ENCODE measurements around the gene CERS1.

CERS1 gene

DNA sequence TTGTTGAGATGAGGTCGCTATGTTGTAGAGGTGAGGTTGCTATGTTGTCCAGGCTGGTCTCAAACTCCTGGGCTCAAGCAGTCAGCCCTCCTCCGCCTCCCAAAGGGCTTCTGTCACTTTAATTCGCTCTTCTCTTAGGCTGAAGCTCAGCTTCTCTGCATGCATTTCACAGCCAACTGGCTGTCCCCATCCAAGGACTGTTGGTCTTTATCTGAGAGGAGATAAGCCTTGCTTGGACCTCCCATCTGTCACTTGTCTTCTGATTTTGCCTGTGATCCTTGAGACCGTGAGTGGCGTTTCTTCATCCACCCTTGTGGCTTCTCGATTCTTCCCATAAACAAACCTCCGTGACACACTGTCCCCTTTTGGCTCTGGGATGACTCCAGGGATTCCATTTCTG is 24.4 kb downstream of the CERS1 start:
- no peak overlapping the region for H3K4me3 Mint-ChIP-seq
- no peaks in the 10 kb centered on the region for H3K9me3 Mint-ChIP-seq (ENCODE audit: low read depth)
- peaks cover 10% of the 10 kb centered on the region for H3K4me1 Mint-ChIP-seq (ENCODE audit: low read depth)
- H3K27me3 Mint-ChIP-seq: no peaks in the 10 kb centered on the region
- peaks cover 3% of the 10 kb centered on the region for H3K36me3 Mint-ChIP-seq
- no peak overlapping the region for H3K27ac Mint-ChIP-seq

DNA sequence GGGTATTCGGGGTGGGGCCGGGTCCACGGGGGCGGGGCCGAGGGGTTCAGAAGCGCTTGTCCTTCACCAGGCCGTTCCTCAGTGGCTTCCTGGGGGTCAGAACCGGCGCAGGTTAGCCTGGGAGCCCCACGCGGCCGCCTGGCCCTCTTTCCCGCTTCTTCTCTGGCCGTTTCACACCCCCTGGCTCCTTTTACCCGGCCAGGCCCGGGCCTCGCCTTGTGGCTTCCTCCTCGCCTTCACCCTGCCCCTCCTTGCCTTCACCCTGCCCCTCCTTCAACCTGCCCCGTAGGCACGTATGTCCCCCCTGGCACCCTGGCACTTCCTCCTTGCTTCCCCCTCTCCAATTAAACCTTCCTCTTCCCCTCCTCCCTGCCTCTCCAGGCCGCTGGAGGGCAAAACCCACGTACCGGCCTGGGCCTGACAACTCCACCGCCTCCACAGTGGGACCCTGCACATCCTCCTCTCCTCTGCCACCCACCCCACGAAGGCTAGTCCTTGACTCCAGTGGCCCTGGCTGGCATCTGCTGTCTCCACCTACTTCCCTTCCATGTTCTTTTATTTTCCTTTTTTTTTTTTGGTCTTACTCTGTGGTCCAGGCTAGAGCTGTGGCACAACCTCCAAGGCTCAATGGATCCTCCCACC is 25.3 kb downstream of the CERS1 start:
- H3K36me3 Mint-ChIP-seq: peaks cover 3% of the 10 kb centered on the region
- peak overlapping the region; percentile 61 for H3K4me3 Mint-ChIP-seq
- no peaks in the 10 kb centered on the region for H3K27me3 Mint-ChIP-seq
- no peaks in the 10 kb centered on the region for H3K9me3 Mint-ChIP-seq (ENCODE audit: low read depth)
- H3K4me1 Mint-ChIP-seq (ENCODE audit: low read depth): peaks cover 11% of the 10 kb centered on the region
- H3K27ac Mint-ChIP-seq: no peak overlapping the region

DNA sequence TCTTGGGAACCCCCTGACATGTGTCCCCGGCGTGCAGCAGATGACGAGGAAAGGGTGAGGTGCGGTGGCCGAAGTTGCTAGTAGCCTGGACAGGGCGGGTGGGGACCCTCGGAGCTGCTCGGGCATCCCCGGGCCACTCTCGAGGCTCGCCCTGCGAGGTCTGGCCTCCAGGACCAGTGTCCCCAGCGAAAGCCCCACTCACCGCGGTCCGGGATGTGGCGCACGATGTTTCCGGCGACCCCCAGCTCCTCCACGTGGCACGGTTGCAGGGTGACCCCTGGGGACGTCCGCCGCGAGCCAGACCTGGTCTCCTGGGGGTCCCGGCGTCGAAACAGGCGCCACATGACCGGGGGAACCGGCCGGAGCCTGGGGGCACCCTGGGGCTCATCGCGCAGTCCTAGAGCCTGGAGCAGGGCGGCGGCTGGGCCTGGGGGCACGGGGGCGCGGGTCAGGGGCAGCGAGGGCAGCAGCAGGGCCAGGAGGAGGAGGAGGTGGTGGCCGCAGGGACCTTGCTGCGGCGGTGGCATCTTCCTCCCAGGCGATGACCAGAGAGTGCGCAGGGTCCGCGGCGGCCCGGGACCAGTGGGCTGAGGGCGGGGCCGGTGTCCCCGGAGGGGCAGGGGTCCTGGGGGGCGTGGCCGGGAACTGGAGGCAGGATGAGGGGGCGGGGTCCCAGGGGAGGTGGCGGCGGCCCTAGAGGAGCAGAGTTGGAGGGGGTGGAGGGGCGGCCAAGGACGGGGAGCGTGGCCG is 26.0 kb downstream of the CERS1 start:
- H3K36me3 Mint-ChIP-seq: peaks cover 3% of the 10 kb centered on the region
- no peak overlapping the region for H3K4me3 Mint-ChIP-seq
- H3K27ac Mint-ChIP-seq: no peak overlapping the region
- no peaks in the 10 kb centered on the region for H3K9me3 Mint-ChIP-seq (ENCODE audit: low read depth)
- H3K27me3 Mint-ChIP-seq: no peaks in the 10 kb centered on the region
- peaks cover 11% of the 10 kb centered on the region for H3K4me1 Mint-ChIP-seq (ENCODE audit: low read depth)

DNA sequence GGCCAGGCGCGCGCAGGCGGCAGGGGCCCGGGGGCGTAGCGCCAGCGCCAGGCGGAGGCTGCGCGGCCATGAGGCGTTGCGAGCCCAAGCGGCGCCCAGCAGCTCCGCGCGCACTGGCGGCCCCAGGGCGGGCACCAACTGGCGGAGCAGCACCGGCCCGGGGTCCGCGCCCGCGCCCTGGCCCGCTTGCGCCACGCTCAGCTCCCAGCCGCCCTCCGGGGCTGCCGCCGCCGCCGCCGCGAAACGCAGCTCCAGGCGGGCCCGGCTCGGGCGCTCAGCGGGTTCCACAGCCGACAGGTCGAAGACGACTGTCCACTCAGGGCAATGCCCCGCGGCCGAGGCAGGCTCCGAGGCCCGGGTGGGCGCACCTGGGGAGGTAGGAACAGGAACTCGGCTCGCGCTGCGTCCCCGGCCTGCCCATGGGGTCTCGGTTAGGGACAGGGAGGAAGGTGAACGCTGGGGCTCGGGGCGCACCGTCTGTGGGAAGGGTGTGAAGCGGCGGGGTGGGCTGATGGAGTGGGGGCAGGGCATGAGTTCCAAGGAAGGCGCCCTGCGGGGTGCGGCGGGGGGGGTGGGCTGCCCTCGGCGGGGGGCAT is 26.8 kb downstream of the CERS1 start:
- Mint-ChIP-seq H3K4me3 (no peak overlapping the region), H3K36me3 (no peaks in the 10 kb centered on the region), H3K9me3 (ENCODE audit: low read depth) (no peaks in the 10 kb centered on the region), H3K27ac (no peak overlapping the region), H3K4me1 (ENCODE audit: low read depth) (peaks cover 11% of the 10 kb centered on the region), H3K27me3 (no peaks in the 10 kb centered on the region)

DNA sequence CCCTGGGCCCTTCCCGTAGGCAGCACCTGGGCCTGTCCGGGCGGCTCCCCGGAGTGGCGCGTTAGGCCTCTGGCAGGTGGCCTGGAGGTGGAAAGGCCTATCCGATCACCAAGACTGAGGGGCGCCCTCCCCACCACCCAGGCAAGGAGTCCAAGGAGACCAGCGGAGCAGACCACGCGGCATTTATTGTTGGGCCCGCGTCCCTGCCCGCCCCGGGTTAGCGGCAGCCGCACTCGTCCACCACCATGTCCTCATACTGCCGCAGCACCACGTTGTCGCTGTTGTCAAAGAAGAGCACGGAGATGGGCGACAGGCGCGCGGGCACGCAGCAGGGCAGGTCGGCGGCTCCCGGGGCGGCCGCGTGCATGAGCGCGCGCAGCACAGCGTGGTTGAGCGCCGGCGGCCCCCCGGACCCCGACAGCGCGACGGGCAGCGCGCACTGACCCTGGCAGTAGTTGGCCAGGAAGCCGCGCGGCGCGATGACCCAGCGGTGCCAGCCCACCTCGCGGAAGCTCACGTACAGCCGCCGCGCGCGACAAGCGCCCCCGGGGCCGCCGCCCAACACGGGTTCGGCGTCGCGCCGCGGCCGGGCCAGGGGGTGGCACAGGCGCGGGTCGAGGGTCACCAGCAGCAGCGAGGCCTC is 27.5 kb downstream of the CERS1 start:
- H3K27me3 Mint-ChIP-seq: no peaks in the 10 kb centered on the region
- H3K27ac Mint-ChIP-seq: no peak overlapping the region
- no peaks in the 10 kb centered on the region for H3K9me3 Mint-ChIP-seq (ENCODE audit: low read depth)
- H3K36me3 Mint-ChIP-seq: no peaks in the 10 kb centered on the region
- no peak overlapping the region for H3K4me3 Mint-ChIP-seq
- H3K4me1 Mint-ChIP-seq (ENCODE audit: low read depth): peaks cover 11% of the 10 kb centered on the region

DNA sequence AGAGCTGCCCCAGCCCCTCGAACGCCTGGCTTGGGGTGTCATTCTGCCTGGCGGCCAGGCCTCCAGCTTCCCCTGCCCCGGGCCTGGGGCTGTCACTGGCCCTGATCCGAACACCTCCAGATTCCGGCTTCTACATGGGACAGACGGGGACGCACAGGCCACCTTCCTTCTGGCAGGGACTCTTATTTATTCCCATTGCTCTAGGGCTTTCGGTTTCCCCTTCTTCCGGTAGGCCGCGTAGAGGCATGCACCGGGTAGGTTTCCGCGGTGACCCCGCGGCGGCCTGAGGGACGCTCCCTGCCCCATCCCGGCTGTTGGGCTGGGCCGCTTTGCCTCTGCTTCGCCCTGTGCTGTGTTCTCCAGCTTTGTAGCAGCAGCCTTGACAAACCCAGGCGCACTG is 28.2 kb downstream of the CERS1 start:
- no peaks in the 10 kb centered on the region for H3K36me3 Mint-ChIP-seq
- H3K27ac Mint-ChIP-seq: no peak overlapping the region
- no peaks in the 10 kb centered on the region for H3K27me3 Mint-ChIP-seq
- H3K9me3 Mint-ChIP-seq (ENCODE audit: low read depth): no peaks in the 10 kb centered on the region
- peaks cover 11% of the 10 kb centered on the region for H3K4me1 Mint-ChIP-seq (ENCODE audit: low read depth)
- H3K4me3 Mint-ChIP-seq: no peak overlapping the region

DNA sequence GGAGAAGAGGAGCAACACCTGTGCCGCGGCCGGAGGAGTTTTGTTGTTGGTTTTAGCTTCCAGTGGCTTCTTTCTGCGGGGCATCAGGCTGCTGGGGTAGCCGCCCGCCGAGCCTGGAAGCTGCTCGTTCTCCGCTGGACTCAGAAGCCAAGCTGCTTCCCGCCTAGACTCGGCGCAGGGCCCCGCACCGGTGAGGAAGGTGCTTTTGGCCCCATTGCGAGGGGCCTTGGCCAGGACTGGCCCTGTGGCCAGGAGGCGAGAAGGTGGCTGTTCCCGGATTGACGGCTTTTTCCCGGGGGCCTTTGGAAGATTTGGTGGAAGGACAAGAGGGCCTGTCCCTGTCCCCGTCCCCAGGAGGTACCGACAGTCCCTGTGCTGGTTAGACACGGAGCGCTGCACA is 28.8 kb downstream of the CERS1 start:
- peaks cover 2% of the 10 kb centered on the region for H3K36me3 Mint-ChIP-seq
- no peaks in the 10 kb centered on the region for H3K9me3 Mint-ChIP-seq (ENCODE audit: low read depth)
- no peak overlapping the region for H3K27ac Mint-ChIP-seq
- peaks cover 11% of the 10 kb centered on the region for H3K4me1 Mint-ChIP-seq (ENCODE audit: low read depth)
- no peak overlapping the region for H3K4me3 Mint-ChIP-seq
- no peaks in the 10 kb centered on the region for H3K27me3 Mint-ChIP-seq

DNA sequence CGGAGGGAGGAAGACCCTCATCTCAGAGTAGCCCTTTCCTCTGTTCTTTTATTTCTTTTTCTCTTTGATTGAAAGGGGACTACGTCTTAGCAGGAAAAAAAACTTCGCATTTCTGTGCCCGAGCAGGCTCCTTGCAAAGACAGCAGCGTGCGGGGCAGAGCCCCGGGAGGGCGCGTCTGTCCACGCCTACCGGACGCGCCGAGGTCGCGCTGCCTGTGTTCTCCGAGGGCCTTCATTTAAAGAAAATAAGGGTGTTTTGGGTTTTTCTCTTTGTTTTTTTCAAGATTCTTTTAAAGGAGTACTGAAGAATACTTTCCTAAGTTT is 29.2 kb downstream of the CERS1 start:
- H3K27ac Mint-ChIP-seq: no peak overlapping the region
- no peaks in the 10 kb centered on the region for H3K27me3 Mint-ChIP-seq
- H3K4me3 Mint-ChIP-seq: no peak overlapping the region
- H3K36me3 Mint-ChIP-seq: peaks cover 3% of the 10 kb centered on the region
- H3K9me3 Mint-ChIP-seq (ENCODE audit: low read depth): no peaks in the 10 kb centered on the region
- H3K4me1 Mint-ChIP-seq (ENCODE audit: low read depth): peaks cover 8% of the 10 kb centered on the region

DNA sequence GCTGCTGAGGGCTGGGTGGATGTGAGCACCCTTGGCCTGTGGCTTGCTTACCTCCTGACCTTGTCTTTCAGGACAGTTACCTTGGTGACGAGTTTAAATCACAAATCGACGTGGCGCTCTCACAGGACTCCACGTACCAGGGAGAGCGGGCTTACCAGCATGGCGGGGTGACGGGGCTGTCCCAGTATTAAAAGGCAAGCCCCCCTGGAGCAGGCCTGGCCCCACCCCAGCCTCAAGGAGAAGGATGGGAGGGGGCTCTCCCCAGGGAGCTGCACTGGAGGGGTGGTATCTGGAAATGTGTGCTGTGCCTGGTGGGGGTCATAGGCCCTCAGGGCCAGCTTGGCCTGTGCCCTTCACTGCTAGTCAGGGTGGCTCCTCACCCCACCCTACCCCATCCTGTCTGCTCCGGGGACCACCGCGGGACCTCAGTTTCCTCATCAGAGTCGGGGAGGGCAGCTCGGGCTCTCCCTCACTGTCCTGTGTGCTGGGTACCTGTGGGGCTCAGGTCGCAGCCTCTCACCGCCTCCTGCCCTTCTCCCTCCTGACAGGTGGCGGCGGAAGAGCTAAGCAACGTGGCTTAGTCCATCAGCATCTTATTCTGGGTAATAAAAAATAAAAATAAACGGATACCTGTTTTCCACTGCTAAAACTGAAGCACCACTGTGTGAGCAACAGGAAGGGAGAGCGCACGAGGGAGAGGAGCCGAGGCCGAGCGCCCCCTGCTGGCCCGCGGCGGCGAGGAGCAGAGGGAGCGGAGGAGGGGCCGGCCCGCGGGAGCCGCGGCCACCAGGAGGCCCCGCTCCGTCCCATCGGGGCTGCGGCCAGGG is 29.8 kb downstream of the CERS1 start:
- H3K4me1 Mint-ChIP-seq (ENCODE audit: low read depth): peaks cover 5% of the 10 kb centered on the region
- H3K4me3 Mint-ChIP-seq: no peak overlapping the region
- H3K36me3 Mint-ChIP-seq: peaks cover 3% of the 10 kb centered on the region
- H3K27ac Mint-ChIP-seq: no peak overlapping the region
- no peaks in the 10 kb centered on the region for H3K27me3 Mint-ChIP-seq
- H3K9me3 Mint-ChIP-seq (ENCODE audit: low read depth): no peaks in the 10 kb centered on the region

DNA sequence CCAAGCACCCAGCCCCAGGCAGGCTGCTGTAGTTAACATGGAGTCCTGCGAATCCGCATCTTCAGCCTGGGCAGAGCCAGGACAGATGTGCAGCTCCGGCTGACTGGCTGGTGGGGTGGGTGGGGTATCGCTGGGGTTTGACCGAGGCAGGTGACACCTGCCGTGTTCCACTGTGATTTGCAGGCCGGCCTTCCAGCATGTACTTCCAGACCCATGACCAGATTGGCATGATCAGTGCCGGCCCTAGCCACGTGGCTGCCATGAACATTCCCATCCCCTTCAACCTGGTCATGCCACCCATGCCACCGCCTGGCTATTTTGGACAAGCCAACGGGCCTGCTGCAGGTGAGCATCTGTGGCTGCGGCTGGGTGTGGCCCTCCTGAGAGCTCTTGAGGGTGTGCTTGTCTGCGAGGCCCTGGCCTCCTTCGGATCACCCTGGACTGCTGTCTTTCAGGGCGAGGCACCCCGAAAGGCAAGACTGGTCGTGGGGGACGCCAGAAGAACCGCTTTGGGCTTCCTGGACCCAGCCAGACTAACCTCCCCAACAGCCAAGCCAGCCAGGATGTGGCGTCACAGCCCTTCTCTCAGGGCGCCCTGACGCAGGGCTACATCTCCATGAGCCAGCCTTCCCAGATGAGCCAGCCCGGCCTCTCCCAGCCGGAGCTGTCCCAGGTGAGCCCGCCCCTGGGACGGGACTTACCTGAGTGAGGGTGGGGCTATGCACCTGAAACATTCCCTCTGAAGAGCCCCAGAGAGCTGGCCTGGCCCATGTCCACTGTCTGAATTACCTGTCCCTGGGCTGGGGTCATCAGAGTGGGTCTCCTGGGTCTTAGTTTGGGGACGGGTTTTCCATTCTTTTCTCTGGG is 30.6 kb downstream of the CERS1 start:
- Mint-ChIP-seq H3K27me3 (no peaks in the 10 kb centered on the region), H3K4me3 (no peak overlapping the region), H3K36me3 (peaks cover 3% of the 10 kb centered on the region), H3K9me3 (ENCODE audit: low read depth) (no peaks in the 10 kb centered on the region), H3K4me1 (ENCODE audit: low read depth) (peaks cover 1% of the 10 kb centered on the region), H3K27ac (no peak overlapping the region)

DNA sequence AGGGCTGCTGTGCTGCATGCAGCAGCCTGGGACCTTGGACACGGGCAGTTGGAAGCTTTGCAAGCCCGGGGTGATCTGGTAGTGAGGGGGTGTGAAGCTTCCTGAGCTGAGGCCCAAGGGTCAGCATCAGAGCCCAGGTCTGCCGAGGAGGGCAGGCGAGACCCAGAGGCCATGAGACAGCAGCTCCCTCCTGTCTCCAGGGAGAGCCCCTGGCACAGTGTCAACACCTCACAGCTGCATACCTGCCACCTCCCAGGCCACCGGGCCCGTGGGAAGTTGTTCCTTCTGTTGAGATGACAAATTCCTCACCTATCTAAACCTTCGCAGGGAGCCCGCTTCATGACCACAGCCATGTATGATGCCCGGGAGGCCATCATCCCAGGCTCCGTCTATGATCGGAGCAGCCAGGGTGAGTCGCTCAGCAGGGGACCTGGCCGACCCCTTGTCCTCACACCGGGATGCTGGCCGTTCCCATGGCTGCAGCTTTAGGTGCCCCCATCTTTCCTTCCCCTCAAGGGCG is 32.1 kb downstream of the CERS1 start:
- no peaks in the 10 kb centered on the region for H3K27me3 Mint-ChIP-seq
- H3K36me3 Mint-ChIP-seq: peaks cover 3% of the 10 kb centered on the region
- H3K9me3 Mint-ChIP-seq (ENCODE audit: low read depth): no peaks in the 10 kb centered on the region
- H3K4me3 Mint-ChIP-seq: no peak overlapping the region
- H3K27ac Mint-ChIP-seq: no peak overlapping the region
- H3K4me1 Mint-ChIP-seq (ENCODE audit: low read depth): peaks cover 1% of the 10 kb centered on the region

DNA sequence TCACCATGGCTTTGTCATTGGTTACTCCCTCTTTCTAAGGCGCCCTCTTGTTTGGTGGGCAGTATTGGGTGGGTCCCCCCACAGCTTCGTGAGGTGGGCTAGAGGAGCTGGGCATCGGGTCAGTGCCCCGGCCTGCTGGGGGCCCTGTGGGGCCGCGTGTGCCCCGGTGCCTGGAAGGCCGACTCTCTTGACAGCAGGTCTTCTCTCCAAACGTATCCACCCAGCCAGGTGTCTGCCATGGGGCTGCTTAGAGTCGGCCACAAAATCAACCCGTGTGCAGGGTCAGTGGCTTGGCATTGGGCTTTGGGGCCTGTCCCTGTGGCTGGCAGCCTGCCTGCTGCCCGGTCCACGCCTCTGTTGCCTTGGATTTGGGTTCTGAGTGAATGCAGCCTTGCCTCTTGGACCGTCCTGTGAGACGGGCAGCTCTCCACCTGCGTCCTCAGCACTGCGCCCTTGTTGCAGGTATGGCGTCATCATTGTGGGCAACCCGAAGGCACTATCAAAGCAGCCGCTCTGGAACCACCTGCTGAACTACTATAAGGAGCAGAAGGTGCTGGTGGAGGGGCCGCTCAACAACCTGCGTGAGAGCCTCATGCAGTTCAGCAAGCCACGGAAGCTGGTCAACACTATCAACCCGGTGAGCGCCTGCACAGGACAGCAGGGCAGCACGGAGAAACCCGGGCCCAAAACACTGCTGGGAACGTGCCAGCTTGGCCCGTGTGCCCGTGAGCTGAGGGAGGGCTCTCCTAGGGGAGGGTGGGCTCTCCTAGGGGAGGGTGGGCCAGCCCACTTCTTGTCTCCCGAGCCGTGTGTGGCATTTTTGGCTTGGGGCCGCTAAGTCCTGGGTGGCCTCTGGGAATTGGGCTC is 32.7 kb downstream of the CERS1 start:
- Mint-ChIP-seq H3K4me1 (ENCODE audit: low read depth) (peaks cover 1% of the 10 kb centered on the region), H3K36me3 (peaks cover 3% of the 10 kb centered on the region), H3K27ac (no peak overlapping the region), H3K27me3 (no peaks in the 10 kb centered on the region), H3K9me3 (ENCODE audit: low read depth) (no peaks in the 10 kb centered on the region), H3K4me3 (no peak overlapping the region)

DNA sequence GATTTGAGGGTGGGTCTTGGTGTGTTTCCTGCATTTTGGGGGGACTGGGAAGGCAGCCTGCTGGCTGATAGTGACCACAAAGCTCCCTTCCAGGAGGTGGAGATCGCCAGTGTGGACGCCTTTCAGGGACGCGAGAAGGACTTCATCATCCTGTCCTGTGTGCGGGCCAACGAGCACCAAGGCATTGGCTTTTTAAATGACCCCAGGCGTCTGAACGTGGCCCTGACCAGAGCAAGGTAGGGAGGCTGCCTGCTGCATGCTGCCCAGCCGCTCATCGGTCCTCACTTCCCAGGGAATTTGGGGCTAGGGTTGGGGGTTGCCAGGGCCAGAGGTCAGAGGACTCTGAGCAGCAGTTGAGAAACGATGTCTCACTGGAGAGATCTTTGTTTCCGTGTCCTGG is 34.0 kb downstream of the CERS1 start:
- no peaks in the 10 kb centered on the region for H3K9me3 Mint-ChIP-seq (ENCODE audit: low read depth)
- H3K36me3 Mint-ChIP-seq: peaks cover 3% of the 10 kb centered on the region
- no peaks in the 10 kb centered on the region for H3K27me3 Mint-ChIP-seq
- H3K4me1 Mint-ChIP-seq (ENCODE audit: low read depth): peaks cover 1% of the 10 kb centered on the region
- no peak overlapping the region for H3K4me3 Mint-ChIP-seq
- H3K27ac Mint-ChIP-seq: no peak overlapping the region

Measured in activated naive CD8-positive, alpha-beta T cell (primary cell).